Activated CD4-positive, alpha-beta memory T cell treated with anti-CD3 and anti-CD28 coated beads for 36 hours (primary cell): Measurements from ENCODE around the gene LSM5. TPM values are rescaled to one million over a fixed set of nuclear protein-coding genes. Genes with fewer than 3 reads are reported as not detected.

ENCODE experiments used
- CTCF ChIA-PET: fragments of 350-600 bp; sonication (Branson Sonifier 250); formaldehyde crosslinking; loops from one replicate; lab custom pipeline; 2021; ENCODE audit warnings: antibody characterized with exemption, inconsistent platforms; lab: Charles Lee
- POLR2A ChIA-PET: fragments of 350-600 bp; sonication (Branson Sonifier 250); formaldehyde crosslinking; loops from one replicate; lab custom pipeline; 2021; ENCODE audit warnings: antibody characterized with exemption; lab: Charles Lee
- DNase-seq: peaks from one replicate; pipeline ENCODE4 v3.0.0-alpha.2; 2020
- H3K27ac Mint-ChIP-seq: one replicate; pipeline ENCODE4 v1.8.0; 2021; ENCODE audit warnings: mixed read lengths
- H3K27me3 Mint-ChIP-seq: one replicate; pipeline ENCODE4 v1.8.0; 2021; ENCODE audit warnings: mixed read lengths
- H3K36me3 Mint-ChIP-seq: one replicate; pipeline ENCODE4 v1.8.0; 2021; ENCODE audit warnings: mixed read lengths
- H3K4me1 Mint-ChIP-seq: one replicate; pipeline ENCODE4 v1.8.0; 2021; ENCODE audit warnings: low read depth, mixed read lengths
- H3K4me3 Mint-ChIP-seq: one replicate; pipeline ENCODE4 v1.8.0; 2021; ENCODE audit warnings: mild to moderate bottlenecking, mixed read lengths
- H3K9me3 Mint-ChIP-seq: one replicate; pipeline ENCODE4 v1.8.0; 2021; ENCODE audit warnings: mixed read lengths
- intact Hi-C: fragments of 100-400 bp; cut with micrococcal nuclease; formaldehyde crosslinking; loops from one replicate; pipeline ENCODE4 v1.15.1; 2023
- total RNA-seq, 2 experiments: library from RNA; stranded (reverse); gene quantifications; one replicate each; pipeline ENCODE4 v1.2.3, GENCODE V29; 2021

LSM5 gene
- total RNA-seq, 2 experiments from 2014 or later, result 111 to 120 TPM

DNA sequence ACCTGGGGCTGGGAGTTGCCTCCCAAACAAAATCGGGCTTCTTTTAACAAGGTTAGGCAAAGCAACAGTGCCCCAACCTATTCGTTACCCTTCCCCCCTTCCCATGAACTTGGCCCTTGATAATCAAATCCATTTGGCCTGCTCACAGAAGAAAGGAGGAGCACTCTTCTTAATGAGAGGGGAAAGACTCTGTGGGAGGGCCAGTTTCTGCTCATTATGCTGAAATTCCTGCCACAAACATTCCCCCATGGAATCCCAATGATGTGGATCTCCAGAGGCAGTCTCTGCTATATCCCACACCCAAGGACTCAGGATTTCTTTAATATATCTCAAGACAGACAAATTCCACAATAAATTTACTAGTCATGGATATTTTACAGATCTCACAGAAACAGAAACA, 43.0 kb downstream of the LSM5 start:
- Mint-ChIP-seq H3K27me3 (peaks cover 2% of the 10 kb centered on the region), H3K36me3 (no peaks in the 10 kb centered on the region), H3K9me3 (no peaks in the 10 kb centered on the region), H3K4me1 (no peaks in the 10 kb centered on the region), H3K4me3 (no peak overlapping the region), H3K27ac (no peak overlapping the region)
- DNase-seq, result no peak
- POLR2A ChIA-PET, result no interaction called here
- intact Hi-C loops, result no loop called here
- CTCF ChIA-PET, result no interaction called here

DNA sequence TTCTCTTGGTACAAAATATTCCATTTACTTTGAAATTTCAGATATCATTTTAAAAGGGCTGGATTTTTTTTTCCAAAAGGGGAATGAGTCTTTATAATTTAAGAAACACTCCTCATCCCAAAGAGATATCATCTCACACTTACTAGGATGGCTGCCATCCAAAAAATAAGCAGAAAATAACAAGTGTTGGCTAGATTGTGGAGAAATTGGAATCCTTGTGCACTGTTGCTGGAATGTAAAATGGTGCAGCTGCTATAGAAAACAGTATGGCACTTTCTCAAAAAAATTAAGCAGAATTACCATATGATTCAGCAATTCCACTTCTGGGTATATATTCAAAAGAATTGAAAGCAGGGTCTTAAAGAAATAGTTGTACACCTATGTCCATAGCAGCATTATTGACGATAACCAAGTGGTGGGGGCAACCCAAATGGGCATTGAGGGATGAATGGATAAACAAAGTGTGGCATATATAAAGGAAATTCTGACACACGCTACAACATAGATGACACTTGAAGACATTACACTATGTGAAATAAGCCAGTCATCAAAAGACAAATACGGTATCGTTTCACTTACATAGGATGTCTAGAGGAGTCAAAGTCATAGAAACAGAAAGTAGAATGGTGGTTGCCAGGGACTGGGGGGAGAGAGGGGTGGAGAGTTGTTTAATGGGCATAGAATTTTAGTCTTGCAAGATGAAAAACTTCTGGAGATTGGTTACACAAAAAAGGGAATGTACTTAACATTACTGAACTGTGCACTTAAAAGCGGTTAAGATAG, 53.8 kb downstream of the LSM5 start:
- Mint-ChIP-seq H3K4me3 (no peak overlapping the region), H3K36me3 (no peaks in the 10 kb centered on the region), H3K27ac (no peak overlapping the region), H3K27me3 (peaks cover 9% of the 10 kb centered on the region), H3K9me3 (no peaks in the 10 kb centered on the region), H3K4me1 (no peaks in the 10 kb centered on the region)
- intact Hi-C loops, result no loop called here
- ChIA-PET POLR2A (no interaction called here), CTCF (no interaction called here)
- no peak for DNase-seq

Other genes with a start within 250 kb of the LSM5 start
- gene AVL9, start 5.1 kb upstream of the LSM5 start, total RNA-seq, result 10 to 100 TPM; 39.6 to 44.2 TPM